Endothelial cell of umbilical vein (primary cell): ENCODE measurements around the gene CCNL2. TPM values are rescaled to one million over a fixed set of nuclear protein-coding genes. Genes with fewer than 3 reads are reported as not detected.

Experiments used
- BruUV-seq: library from RNA; stranded (reverse); fragments of 400-500 nt; replicated peaks from 2 replicates; lab custom pipeline; 2021; lab: Mats Ljungman, UMichigan
- CTCF ChIA-PET: fragments of 300-600, 350-600 bp; sonication (Branson Sonifier 250); formaldehyde crosslinking; loops from one replicate; lab custom pipeline; 2021; ENCODE audit warnings: antibody characterized with exemption, inconsistent platforms; lab: Charles Lee
- POLR2A ChIA-PET: fragments of 300-600, 350-600 bp; sonication (Branson Sonifier 250); formaldehyde crosslinking; loops from one replicate; lab custom pipeline; 2021; ENCODE audit warnings: antibody characterized with exemption, inconsistent platforms; lab: Charles Lee
- DNase-seq: peaks from one replicate; pipeline ENCODE4 v3.0.0-alpha.2; 2011; ENCODE audit warnings: low read depth, low spot score
- FAIRE-seq: peaks from 2 replicates; lab custom pipeline; 2011; peaks lifted over from hg19 to GRCh38; lab: Jason Lieb, UNC
- H2AFZ ChIP-seq: 2 replicates; pipeline ENCODE4 v1.6.0; 2012; ENCODE audit warnings: low read depth, low read length, control low read depth, inconsistent platforms
- H3K27ac ChIP-seq: 2 replicates; pipeline ENCODE4 v1.5.1; 2011; ENCODE audit warnings: low read depth, mild to moderate bottlenecking, control low read depth, low read length, moderate library complexity; ENCODE audit not compliant: insufficient read depth
- H3K27me3 ChIP-seq, 2 experiments: 2 replicates each; pipeline versions ENCODE4 v1.6.0 to v1.6.1; 2011; ENCODE audit warnings: low read length in 2 of 2, mixed read lengths in 1 of 2; ENCODE audit not compliant: control insufficient read depth in 2 of 2, insufficient read depth in 2 of 2
- H3K36me3 ChIP-seq, 2 experiments: 2 replicates in 1 of 2; 3 replicates in 1 of 2; pipeline ENCODE4 v1.5.1; 2011; ENCODE audit warnings: low read length in 2 of 2, mild to moderate bottlenecking in 1 of 2, moderate library complexity in 1 of 2; ENCODE audit not compliant: control insufficient read depth in 2 of 2, insufficient read depth in 2 of 2; ENCODE audit errors: extremely low read depth in 1 of 2
- H3K4me1 ChIP-seq: 3 replicates; pipeline ENCODE4 v1.5.1; 2011; ENCODE audit warnings: mild to moderate bottlenecking, low read length; ENCODE audit not compliant: control insufficient read depth, insufficient read depth; ENCODE audit errors: extremely low read depth
- H3K4me2 ChIP-seq: 2 replicates; pipeline ENCODE4 v1.6.1; 2011; ENCODE audit warnings: low read length, control low read depth, mixed read lengths; ENCODE audit not compliant: insufficient read depth
- H3K4me3 ChIP-seq, 3 experiments: fragments of 200-600 bp in 1 of 3; sonication (generic), shearing (Covaris generic) in 1 of 3; replicated peaks in 1 of 3; 2 replicates each; pipeline ENCODE4 v1.5.1; 2011 to 2016; ENCODE audit warnings: control low read depth in 3 of 3, low read length in 3 of 3, mild to moderate bottlenecking in 2 of 3, inconsistent platforms in 1 of 3, low read depth in 1 of 3, moderate library complexity in 1 of 3; ENCODE audit not compliant: insufficient read depth in 1 of 3
- H3K79me2 ChIP-seq: 2 replicates; pipeline ENCODE4 v1.6.0; 2012; ENCODE audit warnings: low read length, inconsistent platforms; ENCODE audit not compliant: control insufficient read depth, insufficient read depth
- H3K9ac ChIP-seq: replicated peaks from 2 replicates; pipeline ENCODE3; 2011; ENCODE audit warnings: low read length, control low read depth; ENCODE audit not compliant: insufficient read depth; ENCODE audit errors: extremely low read depth
- H3K9me1 ChIP-seq: replicated peaks from 3 replicates; pipeline ENCODE4 v1.6.0; 2011; ENCODE audit warnings: mild to moderate bottlenecking, low read length; ENCODE audit not compliant: control insufficient read depth, insufficient read depth; ENCODE audit errors: extremely low read depth
- H3K9me3 ChIP-seq: replicated peaks from 2 replicates; pipeline ENCODE4 v1.5.1; 2012; ENCODE audit warnings: low read length, inconsistent platforms; ENCODE audit not compliant: control insufficient read depth, insufficient read depth
- H4K20me1 ChIP-seq: replicated peaks from 2 replicates; pipeline ENCODE3; 2011; ENCODE audit warnings: mild to moderate bottlenecking, low read length; ENCODE audit not compliant: control insufficient read depth, insufficient read depth; ENCODE audit errors: extremely low read depth
- EZH2 ChIP-seq: IDR thresholded peaks from 2 replicates; pipeline ENCODE4 v1.6.1; 2012; ENCODE audit warnings: borderline replicate concordance, low read depth, mild to moderate bottlenecking, moderate library complexity, low read length, inconsistent platforms; ENCODE audit not compliant: severe bottlenecking
- FOS ChIP-seq: IDR thresholded peaks from 2 replicates; pipeline ENCODE4 v1.6.1; 2011; ENCODE audit warnings: mild to moderate bottlenecking, low read length, moderate library complexity, borderline replicate concordance; ENCODE audit not compliant: insufficient read depth
- GATA2 ChIP-seq: IDR thresholded peaks from 2 replicates; pipeline ENCODE4 v1.7.0; 2011; ENCODE audit warnings: low read depth, mild to moderate bottlenecking, moderate library complexity, mixed read lengths, low read length; ENCODE audit not compliant: insufficient read length, insufficient read depth
- JUN ChIP-seq: IDR thresholded peaks from 2 replicates; pipeline ENCODE4 v1.6.1; 2011; ENCODE audit warnings: borderline replicate concordance, low read depth; ENCODE audit not compliant: insufficient read length, insufficient read depth
- MAX ChIP-seq: IDR thresholded peaks from 2 replicates; pipeline ENCODE4 v1.6.1; 2011; ENCODE audit not compliant: insufficient read depth, insufficient read length
- MYC ChIP-seq: IDR thresholded peaks from one replicate; pipeline ENCODE4 v1.6.1; 2011; ENCODE audit warnings: mild to moderate bottlenecking, low read depth, low read length
- POLR2A ChIP-seq: IDR thresholded peaks from 2 replicates; pipeline ENCODE4 v1.6.1; 2012; ENCODE audit warnings: low read depth, mild to moderate bottlenecking, control low read depth, low read length
- POLR2AphosphoS5 ChIP-seq: IDR thresholded peaks from 2 replicates; pipeline ENCODE4 v1.6.1; 2012; ENCODE audit warnings: low read depth, mild to moderate bottlenecking, control low read depth, low read length, moderate library complexity; ENCODE audit not compliant: insufficient read depth
- dilution Hi-C: fragments of 300-500 bp; cut with MboI; formaldehyde crosslinking; loops from one replicate; pipeline ENCODE4 v1.15.0; 2019; ENCODE audit warnings: low sequenced_read_pairs; ENCODE audit not compliant: extremely low pct_ligation_motif_present
- intact Hi-C: fragments of 100-400 bp; cut with micrococcal nuclease; formaldehyde crosslinking; loops from one replicate; pipeline ENCODE4 v1.10.0; 2022
- polyA plus RNA-seq, 4 experiments: library from polyadenylated mRNA; depleted of rRNA in 3 of 4; stranded (reverse) in 3 of 4; unstranded in 1 of 4; fragments of >200 nt; gene quantifications; 2 replicates each; pipeline versions ENCODE4 v1.2.1 to v1.2.3, GENCODE V29; 2011 to 2012; ENCODE audit warnings: missing spikeins in 1 of 4
- total RNA-seq: library from RNA; stranded (reverse); gene quantifications from 2 replicates; pipeline ENCODE4 v1.2.3, GENCODE V29; 2021
- TF ChIP-seq, protein P1 (sequence below), 2 donors: IDR thresholded peaks; 1 replicate in 1 of 2; 2 replicates in 1 of 2; pipeline ENCODE4 v1.5.1; 2011; ENCODE audit warnings: low read length in 2 of 2, mild to moderate bottlenecking in 2 of 2, moderate library complexity in 2 of 2, control low read depth in 1 of 2, inconsistent platforms in 1 of 2, low read depth in 1 of 2; ENCODE audit not compliant: insufficient read depth in 1 of 2; ENCODE audit errors: extremely low read depth in 1 of 2

The CCNL2 gene
- total and polyA plus RNA-seq, 2 donors (not counting 3 experiments of a cell fraction or from before 2014, with no cell fraction given) = 188 to 209 TPM

DNA sequence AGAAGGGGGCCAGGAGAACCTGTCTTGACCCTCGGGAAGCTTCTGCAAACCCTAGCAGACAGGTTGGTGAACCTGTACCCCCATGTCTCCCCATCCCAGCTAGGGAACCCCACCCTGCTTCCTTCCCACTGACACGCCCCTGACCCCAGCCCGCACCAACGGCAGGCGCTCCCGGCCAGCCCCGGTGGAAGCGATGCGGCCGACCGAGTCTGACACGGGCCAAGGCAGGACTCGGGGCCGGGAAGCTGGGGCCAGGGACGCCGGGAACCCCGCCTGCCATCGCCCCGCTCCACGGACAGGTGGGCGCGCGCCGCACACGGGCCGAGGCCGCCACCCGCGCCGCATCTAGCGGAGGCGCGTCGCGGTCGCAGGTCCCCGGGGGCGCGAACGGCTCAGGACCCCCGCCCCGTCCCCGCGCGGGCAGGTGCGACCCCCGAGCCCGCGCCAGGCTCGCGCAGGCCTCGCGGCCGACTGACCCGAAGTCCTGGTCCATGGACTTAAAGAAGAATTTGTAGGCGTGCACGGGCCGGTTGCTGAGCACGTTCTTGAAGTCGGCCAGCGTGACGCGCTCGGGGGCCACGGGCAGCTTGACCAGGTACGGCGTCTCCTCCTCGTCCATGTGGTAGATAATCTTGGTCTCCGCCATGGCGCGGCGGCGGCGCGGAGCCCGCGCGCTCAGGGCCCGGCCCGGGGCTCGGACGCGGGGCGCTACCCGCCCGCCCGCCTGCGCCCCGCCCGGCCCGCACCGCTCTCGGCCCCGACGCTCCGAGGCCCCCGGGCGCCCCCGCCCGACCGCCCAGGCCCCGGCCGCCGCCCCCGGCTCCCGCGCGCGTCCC lies 50.5 kb downstream of the CCNL2 start:
- H3K4me3 ChIP-seq = peak overlapping the region; percentile 57 to 86 (median 58)
- H2AFZ ChIP-seq = peak overlapping the region; percentile 41
- CTCF ChIA-PET = interaction anchor here (1.0 to 1.4 kb wide), 5 partner anchors 12 to 226 kb away, joined by 3 to 5 read pairs (median 3); no protein-coding TSS in a partner anchor
- POLR2A ChIA-PET = no interaction called here
- peak overlapping the region; percentile 38 for H3K9ac ChIP-seq
- no peak for TF ChIP-seq FOS
- TF ChIP-seq MYC = no peak
- no peak for TF ChIP-seq JUN
- TF ChIP-seq GATA2 = no peak
- TF ChIP-seq EZH2 = no peak
- no peak for TF ChIP-seq POLR2AphosphoS5
- TF ChIP-seq POLR2A = no peak
- TF ChIP-seq, protein P1, sequence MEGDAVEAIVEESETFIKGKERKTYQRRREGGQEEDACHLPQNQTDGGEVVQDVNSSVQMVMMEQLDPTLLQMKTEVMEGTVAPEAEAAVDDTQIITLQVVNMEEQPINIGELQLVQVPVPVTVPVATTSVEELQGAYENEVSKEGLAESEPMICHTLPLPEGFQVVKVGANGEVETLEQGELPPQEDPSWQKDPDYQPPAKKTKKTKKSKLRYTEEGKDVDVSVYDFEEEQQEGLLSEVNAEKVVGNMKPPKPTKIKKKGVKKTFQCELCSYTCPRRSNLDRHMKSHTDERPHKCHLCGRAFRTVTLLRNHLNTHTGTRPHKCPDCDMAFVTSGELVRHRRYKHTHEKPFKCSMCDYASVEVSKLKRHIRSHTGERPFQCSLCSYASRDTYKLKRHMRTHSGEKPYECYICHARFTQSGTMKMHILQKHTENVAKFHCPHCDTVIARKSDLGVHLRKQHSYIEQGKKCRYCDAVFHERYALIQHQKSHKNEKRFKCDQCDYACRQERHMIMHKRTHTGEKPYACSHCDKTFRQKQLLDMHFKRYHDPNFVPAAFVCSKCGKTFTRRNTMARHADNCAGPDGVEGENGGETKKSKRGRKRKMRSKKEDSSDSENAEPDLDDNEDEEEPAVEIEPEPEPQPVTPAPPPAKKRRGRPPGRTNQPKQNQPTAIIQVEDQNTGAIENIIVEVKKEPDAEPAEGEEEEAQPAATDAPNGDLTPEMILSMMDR (IDR thresholded peaks at IDR 0.05; ENCODE audit: extremely low read depth in 1 of 2, insufficient read depth in 1 of 2, low read depth in 1 of 2, low read length in 2 of 2) = no peak
- TF ChIP-seq MAX = no peak
- peaks cover 33% of the 10 kb centered on the region for H3K79me2 ChIP-seq
- BruUV-seq = no TSS peak
- intact Hi-C loops (loop anchor here (1.0 kb wide), 2 partner anchors 27 to 39 kb away; partner anchors contain the start of gene AURKAIP1), dilution Hi-C loops (no loop called here)
- DNase-seq (peak; percentile 34), FAIRE-seq (peak; percentile 12)
- peaks cover 2 to 8% of the 10 kb centered on the region in 2 experiments for H3K27me3 ChIP-seq
- no peaks in the 10 kb centered on the region for H4K20me1 ChIP-seq
- peak overlapping the region; percentile 78 for H3K4me2 ChIP-seq
- no peak overlapping the region for H3K27ac ChIP-seq
- H3K9me3 ChIP-seq = no peaks in the 10 kb centered on the region
- no peaks in the 10 kb centered on the region for H3K9me1 ChIP-seq
- peaks cover 10% of the 10 kb centered on the region for H3K4me1 ChIP-seq
- H3K36me3 ChIP-seq = no peaks in the 10 kb centered on the region
